HG03439 (cell line): Measurements from ENCODE around the gene CCL28.
"Not testable (repeated sequence)": the region's sequence is repeated elsewhere in the genome, so short reads cannot be mapped to it uniquely, and the experiment has no call there.

ENCODE experiments used
- ATAC-seq: cut with Tn5 transposase; IDR thresholded peaks from one replicate; pipeline ENCODE4 v1.9.1; 2021; ENCODE audit warnings: mild to moderate bottlenecking, moderate library complexity; ENCODE audit not compliant: unreplicated experiment

CCL28 gene

GRCh38 chr5:43411495-43411894 is 696 bp downstream of the CCL28 start:
- no peak for ATAC-seq

GRCh38 chr5:43410414-43410813 is 1.8 kb downstream of the CCL28 start:
- no peak for ATAC-seq

- no peak for ATAC-seq
These were observed 2.4 kb downstream of the CCL28 start for GRCh38 chr5:43409809-43410271.

GRCh38 chr5:43402524-43403066 is 9.6 kb downstream of the CCL28 start:
- ATAC-seq, result not testable (repeated sequence)

GRCh38 chr5:43401827-43402226 is 10.4 kb downstream of the CCL28 start:
- ATAC-seq, result no peak

GRCh38 chr5:43400082-43400481 is 12.1 kb downstream of the CCL28 start:
- no peak for ATAC-seq

- ATAC-seq, result peak; percentile 97
These were observed 15.4 kb downstream of the CCL28 start for GRCh38 chr5:43396762-43397304.

- no peak for ATAC-seq
These were observed 21.7 kb downstream of the CCL28 start for GRCh38 chr5:43390471-43390870.

- peak; percentile 57 for ATAC-seq
These were observed 22.4 kb downstream of the CCL28 start for GRCh38 chr5:43389679-43390329.

GRCh38 chr5:43386960-43387362 is 25.2 kb downstream of the CCL28 start:
- peak; percentile 61 for ATAC-seq

- ATAC-seq, result no peak
These were observed 35.6 kb downstream of the CCL28 start for GRCh38 chr5:43376496-43377140.

GRCh38 chr5:43371821-43372220 is 40.4 kb downstream of the CCL28 start:
- ATAC-seq, result no peak

- no peak for ATAC-seq
These were observed 41.8 kb downstream of the CCL28 start for GRCh38 chr5:43370352-43370751.

- ATAC-seq, result no peak
These were observed 42.5 kb downstream of the CCL28 start for GRCh38 chr5:43369651-43370050.

- no peak for ATAC-seq
These were observed 44.1 kb downstream of the CCL28 start for GRCh38 chr5:43367909-43368669.

GRCh38 chr5:43367453-43367852 is 44.7 kb downstream of the CCL28 start:
- ATAC-seq, result no peak

- not testable (repeated sequence) for ATAC-seq
These were observed 45.4 kb downstream of the CCL28 start for GRCh38 chr5:43366680-43367246.

GRCh38 chr5:43365155-43365554 is 47.0 kb downstream of the CCL28 start:
- not testable (repeated sequence) for ATAC-seq

- no peak for ATAC-seq
These were observed 48.6 kb downstream of the CCL28 start for GRCh38 chr5:43363445-43364152.

- ATAC-seq, result no peak
These were observed 49.3 kb downstream of the CCL28 start for GRCh38 chr5:43362725-43363435.
